HG02943 (cell line): ENCODE measurements around the gene TAL2.

Experiments
- ATAC-seq: cut with Tn5 transposase; IDR thresholded peaks from one replicate; pipeline ENCODE4 v1.9.1; 2021; ENCODE audit warnings: mild to moderate bottlenecking, low read depth, moderate library complexity; ENCODE audit not compliant: unreplicated experiment

TAL2 gene

GRCh38 chr9:105662184-105663104 is at the start of gene TAL2:
Gene TAL2 (plus strand): TSS chr9:105662457. CDS start chr9:105662497, 40 bp downstream.
- peak; percentile 69 for ATAC-seq

- ATAC-seq, result no peak
Observed at GRCh38 chr9:105621001-105621400, 41.3 kb upstream of the TAL2 start.

DNA sequence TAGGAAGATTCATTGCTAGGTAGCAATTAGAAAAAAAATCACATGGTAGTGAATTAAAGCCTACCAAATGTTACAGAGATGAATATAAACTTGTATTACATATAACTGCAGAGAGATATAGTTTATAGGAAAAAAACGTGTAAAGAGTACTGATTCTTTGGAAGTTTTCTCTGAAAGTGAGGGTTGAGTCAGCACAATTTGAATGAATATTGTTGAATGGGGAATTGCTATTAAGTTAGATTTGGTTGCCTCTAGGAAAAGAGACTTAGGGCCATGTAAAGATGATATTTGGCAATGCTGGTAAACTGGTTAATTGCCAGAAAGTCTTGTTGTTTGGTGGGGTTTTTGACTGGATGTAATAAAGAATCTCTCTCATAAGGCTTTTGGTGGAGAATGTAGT is 37.2 kb upstream of the TAL2 start:
- no peak for ATAC-seq

DNA sequence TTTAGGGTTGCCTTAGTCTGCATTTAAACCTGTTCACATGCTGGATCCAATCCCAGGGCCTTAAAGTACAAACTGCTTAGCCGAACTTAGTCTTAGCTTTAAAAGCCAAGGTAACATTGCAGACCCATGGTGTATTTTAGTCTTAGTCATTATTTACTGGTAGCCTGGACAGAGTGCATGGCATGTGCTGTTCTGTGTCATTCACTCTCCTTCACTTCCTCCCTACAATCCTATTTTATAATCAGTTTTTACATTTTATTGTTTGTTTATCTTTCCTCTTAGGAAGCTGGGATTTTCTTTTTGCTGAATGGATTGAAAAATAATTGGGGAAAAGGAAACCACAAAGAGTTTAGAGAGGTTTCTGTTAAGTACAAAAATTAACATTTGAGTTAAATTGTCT is 29.4 kb upstream of the TAL2 start:
- no peak for ATAC-seq

- no peak for ATAC-seq
Observed at GRCh38 chr9:105633411-105633810, 28.8 kb upstream of the TAL2 start.

DNA sequence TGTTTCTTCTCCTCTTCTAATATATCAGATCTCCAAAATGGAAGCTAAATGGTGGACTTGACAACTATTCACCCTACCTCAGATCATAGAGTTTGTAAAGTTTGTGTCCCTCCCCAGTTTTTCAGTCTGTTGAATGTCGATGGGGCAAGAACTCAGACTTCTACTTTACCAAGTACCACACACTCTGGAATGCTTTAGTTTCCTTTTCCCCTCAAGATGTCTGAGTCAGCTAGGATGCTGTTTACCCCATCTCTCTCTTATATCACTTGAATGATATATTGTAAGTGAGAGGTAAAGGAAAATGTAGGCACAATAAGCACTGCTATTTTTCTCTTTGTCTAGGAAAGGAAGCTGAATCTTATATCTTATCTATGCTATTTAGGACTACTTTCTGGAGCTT is 25.9 kb upstream of the TAL2 start:
- ATAC-seq, result no peak

GRCh38 chr9:105637787-105638395 is 24.4 kb upstream of the TAL2 start:
- ATAC-seq, result no peak

GRCh38 chr9:105639936-105640335 is 22.3 kb upstream of the TAL2 start:
- no peak for ATAC-seq

DNA sequence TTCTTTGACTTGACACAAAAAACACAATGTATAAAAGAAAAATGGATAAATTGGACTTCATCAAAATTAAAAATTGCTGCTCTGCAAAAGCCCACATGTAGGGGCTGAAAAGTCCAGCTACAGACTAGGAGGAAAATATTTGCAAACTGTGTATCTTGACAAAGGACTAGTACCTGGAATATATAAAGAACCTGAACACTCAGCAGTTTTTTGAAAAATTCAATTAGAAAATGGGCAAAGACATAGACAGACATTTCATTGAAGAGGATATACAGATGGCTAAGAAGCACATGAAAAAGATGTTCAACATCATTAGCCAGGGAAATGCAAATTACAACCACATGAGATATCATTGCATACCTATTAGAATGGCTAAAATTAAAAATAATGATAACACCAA is 18.5 kb upstream of the TAL2 start:
- ATAC-seq, result no peak

- no peak for ATAC-seq
Observed at GRCh38 chr9:105646879-105647594, 15.2 kb upstream of the TAL2 start.

DNA sequence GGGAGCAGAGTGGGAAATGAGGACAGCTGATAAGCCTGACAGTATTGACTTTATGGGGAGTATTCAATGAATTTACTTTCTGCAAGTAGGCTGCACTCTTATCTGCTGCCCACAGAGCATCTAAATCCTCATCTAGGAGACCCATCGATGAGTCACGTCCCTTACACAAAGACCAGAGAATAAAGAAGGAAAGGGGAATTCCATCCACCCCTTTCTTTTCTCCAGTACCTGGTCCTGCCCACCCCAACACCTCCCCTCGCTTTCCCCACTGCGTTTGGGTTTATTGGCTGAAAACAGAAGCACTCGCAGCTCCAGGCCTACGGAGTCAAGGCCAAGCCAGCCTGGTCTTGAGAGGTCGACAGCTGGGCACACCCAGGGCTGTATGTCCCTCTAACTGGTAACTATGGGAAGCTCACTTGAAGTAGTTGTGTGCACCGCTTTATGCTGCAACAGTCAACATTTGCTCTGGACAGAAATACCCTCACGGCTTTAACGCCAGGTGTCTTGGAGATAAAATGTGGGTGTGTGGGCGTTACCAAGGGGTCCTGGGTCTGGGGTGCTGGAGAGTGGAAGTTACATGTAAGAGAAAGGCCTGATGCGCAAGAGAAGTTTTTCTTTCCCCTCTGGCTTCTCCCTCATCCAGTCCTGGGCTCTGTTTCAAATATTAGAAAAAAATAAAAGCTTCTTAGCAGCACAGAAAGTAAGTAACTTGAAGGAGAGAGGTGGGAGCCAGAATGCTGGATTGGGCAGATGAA is 14.5 kb upstream of the TAL2 start:
- ATAC-seq, result no peak

DNA sequence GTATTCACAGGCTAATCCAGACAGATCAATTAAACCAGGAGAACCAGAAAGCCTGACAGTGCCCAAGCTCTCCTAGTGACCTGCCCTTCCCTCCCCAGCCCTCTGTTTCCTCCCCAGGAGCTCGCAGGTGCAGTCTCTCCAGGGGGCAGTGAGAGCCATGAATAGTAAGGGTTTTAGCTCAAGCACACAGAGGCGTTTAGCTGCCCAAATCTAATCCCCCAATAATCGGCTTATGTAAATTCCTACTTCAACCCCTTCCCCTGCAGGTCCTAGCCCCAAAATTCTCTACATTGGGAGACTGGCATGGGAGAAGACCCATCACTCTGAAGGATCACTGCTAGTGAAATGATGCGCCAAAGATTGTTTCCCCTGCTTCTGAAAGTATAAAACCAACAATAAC is 10.5 kb upstream of the TAL2 start:
- no peak for ATAC-seq

DNA sequence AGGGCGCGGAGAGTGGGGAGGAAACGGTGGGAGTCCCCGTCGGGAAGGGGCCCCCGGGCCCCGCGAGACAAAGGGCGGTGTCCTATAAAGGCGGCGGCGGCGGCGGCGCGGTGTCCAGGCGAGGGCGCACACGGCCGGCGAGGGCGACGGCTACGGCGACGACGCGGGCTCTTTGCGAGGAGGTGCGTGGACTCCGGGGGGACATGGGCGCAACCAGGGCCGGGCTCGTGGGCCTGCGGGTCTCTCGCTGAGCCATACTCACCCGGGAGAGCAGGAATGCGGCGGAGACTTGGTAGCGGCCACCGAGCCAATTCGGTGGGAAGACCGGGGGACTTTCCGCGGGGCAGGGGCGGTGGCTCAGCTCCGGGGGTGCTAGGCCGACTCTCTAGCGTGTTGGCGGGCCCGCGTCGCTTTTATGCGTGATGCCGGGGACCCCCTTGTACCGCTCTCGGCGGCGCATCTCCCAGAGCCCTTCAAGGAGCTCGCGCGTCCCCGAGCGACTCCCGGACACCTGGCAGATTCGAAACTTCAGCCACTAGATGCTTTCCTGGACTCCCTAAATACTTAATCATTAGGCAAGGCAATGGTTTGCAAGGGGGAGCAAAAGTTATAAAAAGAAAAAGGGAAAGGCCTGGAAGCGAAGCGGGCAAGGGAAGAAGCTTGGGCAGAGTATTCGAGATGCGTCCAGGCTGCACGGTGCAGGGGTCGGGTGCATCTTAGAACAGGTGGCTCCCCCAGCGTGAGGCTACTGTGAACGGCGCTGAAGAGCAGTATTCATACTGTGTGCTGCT is 5.9 kb upstream of the TAL2 start:
- peak; percentile 64 for ATAC-seq

DNA sequence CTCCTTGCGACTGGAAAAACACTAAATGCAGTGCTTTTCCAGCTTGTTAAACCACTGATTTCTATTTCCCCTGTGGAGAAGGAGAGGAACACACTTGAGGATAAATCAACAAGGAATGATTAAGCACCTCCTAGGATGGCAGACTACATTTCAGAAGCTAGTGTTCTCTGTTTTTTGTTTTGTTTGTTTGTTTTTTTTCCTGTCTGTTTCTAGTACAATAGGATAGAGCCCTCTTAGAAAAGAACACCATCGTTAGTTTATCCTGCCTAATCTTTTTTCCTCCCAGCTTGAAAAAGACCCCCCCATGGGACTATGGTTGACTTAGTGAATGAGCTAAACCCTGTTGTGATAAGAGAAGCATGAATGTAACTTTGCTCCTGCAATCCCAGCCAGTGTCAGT is 3.9 kb upstream of the TAL2 start:
- no peak for ATAC-seq

DNA sequence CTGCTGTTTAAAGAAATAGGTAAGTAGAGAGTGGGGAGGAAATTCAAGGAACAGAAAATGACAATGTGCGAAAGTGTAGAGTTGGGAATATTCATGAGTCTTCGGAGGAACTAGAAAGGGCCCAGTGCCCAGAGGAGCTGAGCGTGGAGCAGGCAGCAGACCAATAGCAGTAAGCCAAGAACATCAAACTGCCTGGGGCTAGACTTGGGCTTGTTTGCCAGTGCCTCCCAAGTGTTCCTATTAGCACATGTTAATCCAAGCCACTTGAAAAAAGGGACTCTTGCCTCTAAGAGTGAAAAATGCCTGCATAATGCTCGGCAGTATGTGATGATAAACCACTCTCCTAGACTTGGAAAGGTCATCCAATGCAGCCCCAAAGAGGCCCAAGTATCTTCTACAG is 1.2 kb upstream of the TAL2 start:
- no peak for ATAC-seq

GRCh38 chr9:105663914-105664313 is 1.7 kb downstream of the TAL2 start:
- no peak for ATAC-seq

GRCh38 chr9:105667867-105668266 is 5.6 kb downstream of the TAL2 start:
- no peak for ATAC-seq

DNA sequence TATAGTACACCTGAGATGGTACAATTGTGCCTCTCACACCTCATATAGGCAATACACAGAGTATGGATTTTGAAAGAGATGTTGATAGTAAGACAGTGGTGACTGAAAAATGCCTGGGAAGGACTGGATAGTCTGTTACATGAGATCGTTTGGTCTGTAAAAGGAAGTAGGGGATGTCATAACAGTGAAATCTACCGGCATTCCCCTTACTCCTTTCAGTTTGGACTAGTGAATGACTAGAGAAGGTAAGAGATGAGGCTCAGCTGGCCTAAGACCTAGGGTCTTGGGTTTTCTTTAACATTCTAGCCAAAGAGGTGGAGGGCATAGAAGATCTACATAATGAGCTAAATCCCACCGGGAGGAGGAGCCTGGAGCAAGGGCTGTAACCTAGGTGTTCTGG is 8.1 kb downstream of the TAL2 start:
- ATAC-seq, result no peak

DNA sequence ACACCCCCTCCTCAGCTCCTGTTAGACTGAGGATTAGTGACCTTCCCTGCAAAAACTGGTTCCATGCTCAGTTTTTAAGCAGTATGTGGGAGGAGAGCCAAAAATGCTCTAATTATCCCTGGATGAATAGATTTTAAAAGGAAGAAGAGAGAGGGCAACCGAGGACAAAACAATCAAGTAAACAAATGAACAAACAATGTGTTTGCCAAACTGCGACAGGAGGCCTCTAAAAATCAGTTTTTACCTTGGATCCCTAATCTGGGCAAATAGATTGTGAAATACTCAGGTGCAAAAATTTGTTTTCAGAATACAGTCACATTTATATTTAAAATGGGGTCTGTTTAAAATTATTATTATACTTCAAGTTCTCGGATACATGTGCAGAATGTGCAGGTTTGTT is 8.5 kb downstream of the TAL2 start:
- ATAC-seq, result no peak

DNA sequence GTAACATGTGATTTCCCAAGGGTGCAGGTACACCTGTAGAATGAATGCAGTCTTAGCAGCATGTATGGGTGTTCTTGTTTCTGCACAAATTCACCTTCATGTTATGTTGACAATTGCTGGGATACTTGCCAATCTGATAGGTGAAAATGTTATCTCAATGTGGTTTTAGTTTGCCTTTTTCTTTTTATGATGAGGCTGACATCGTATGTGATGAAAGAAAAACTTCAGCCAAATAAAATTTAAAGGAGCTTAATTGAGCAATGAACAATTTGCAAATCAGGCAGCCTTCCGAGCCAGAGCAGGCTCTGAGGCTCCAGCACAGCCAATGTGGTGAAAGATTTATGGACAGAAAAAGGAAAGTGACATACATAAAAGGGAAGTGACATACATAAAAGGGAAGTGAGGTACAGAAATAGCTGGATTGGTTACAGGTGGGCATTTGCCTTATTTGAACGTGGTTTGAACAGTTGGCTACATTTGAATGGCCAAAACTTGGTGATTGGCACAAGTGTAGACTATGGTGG is 10.5 kb downstream of the TAL2 start:
- ATAC-seq, result no peak
